Body of pancreas (tissue), 4 donors: Measurements from ENCODE around the gene ANKMY1.

Experiments used
- POLR2A ChIP-seq, 3 donors: fragments of 450-650 bp; IDR thresholded peaks; one replicate each; pipeline ENCODE4 v1.6.1; 2016; ENCODE audit warnings: antibody characterized with exemption in 3 of 3, mild to moderate bottlenecking in 2 of 3
- TF ChIP-seq, protein P1 (sequence below), 7 experiments: fragments of 450-650 bp in 4 of 7; fragments of 200-600 bp in 3 of 7; sonication (generic) in 3 of 7; IDR thresholded peaks; one replicate each; pipeline ENCODE4 v1.5.1; 2016 to 2019; ENCODE audit warnings: antibody characterized with exemption in 7 of 7

DNA sequence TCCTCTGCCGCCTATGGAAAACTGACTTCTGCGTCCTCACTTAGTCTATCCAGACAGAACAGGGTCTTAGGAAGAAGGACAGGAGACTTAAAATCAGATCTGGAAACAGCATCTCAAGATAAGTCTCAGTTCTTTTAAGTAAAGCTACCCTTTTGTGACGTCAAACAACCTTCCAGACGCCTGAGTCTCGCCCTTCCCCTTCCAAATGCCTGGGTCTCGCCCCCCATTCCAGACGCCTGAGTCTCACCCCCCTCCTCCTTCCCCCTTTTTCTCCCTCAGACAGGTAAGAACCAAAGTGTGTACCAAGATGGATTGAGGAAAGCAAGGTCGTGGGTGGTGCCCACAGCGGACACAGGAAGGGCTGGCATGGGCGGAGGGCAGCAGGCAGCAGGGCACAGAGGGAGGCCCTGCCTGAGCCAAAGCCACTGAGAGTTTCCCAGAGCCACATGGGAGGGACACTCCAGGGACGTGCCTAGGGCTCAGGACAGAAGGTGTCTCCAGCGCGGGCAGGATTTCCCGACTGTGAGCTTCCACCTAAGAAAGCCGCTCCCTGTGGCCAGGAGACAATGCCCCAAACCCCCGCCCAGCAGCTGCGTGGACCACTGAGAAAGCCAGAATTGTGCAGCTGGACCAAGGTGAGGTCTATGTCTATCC is 51.3 kb downstream of the ANKMY1 start:
- TF ChIP-seq, protein P1, sequence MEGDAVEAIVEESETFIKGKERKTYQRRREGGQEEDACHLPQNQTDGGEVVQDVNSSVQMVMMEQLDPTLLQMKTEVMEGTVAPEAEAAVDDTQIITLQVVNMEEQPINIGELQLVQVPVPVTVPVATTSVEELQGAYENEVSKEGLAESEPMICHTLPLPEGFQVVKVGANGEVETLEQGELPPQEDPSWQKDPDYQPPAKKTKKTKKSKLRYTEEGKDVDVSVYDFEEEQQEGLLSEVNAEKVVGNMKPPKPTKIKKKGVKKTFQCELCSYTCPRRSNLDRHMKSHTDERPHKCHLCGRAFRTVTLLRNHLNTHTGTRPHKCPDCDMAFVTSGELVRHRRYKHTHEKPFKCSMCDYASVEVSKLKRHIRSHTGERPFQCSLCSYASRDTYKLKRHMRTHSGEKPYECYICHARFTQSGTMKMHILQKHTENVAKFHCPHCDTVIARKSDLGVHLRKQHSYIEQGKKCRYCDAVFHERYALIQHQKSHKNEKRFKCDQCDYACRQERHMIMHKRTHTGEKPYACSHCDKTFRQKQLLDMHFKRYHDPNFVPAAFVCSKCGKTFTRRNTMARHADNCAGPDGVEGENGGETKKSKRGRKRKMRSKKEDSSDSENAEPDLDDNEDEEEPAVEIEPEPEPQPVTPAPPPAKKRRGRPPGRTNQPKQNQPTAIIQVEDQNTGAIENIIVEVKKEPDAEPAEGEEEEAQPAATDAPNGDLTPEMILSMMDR (IDR thresholded peaks at IDR 0.05), result no peak
- no peak for TF ChIP-seq POLR2A (IDR thresholded peaks at IDR 0.05)
